ENCODE results near the gene SPIRE2.

DNA sequence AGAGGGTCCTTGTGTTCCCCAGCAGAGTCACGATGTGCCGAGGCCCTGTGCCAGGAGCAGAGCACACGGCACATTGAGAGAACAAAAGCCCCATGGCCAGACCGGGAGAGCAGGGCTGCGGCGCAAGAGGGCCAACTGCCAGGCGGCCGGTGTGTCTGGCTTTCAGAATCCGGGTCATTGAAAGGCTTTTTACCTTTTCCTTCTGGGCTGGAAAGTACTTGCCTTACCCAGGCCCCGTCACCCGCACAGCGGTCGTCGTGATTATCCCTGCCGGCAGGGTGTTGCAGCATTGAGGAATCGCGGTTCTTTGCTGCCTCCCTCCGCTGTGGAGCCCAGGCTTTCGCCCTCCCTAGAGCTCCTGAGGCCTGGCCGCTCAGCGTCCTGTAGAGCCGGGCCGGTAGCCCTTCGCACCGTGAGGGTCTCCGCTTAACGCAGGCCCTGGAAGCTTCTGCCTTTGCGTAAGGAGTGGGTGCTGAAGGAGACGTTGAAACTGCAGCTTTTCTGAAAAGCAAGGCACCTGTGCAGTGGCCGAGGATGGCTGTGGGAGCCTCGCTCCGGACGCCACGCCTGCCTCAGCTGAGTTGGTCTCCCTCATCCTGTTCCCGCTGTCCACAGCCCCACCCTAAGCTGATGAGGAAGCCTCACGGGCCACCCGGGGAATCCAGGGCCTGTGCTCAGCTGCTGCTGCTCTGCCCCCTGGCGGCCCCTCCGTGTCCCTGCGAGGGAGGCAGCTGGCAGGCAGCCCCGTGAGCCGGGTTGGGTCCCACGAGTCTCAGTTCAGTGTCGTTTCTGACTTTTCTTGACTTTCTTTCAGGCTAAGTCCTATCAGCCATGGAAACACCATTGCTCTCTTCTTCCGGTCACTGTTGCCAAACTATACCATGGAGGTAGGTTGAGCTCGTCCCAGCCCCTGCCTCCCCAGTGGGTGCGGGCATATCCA lies 81.8 kb downstream of the SPIRE2 start:
- no peak for TF ChIP-seq EP300 (IDR thresholded peaks at IDR 0.05)
- TF ChIP-seq CTCF (IDR thresholded peaks at IDR 0.05) = peak; percentile 62 to 74 (median 64)
